ENCODE data around the gene ZNF804B. TPM values are rescaled to one million over a fixed set of nuclear protein-coding genes. Genes with fewer than 3 reads are reported as not detected.

ZNF804B gene
- total and polyA plus RNA-seq, 4 donors: not detected

GRCh38 chr7:89308535-89308934 lies 549.0 kb downstream of the ZNF804B start:
- no peak for TF ChIP-seq EGR1 (IDR thresholded peaks at IDR 0.05; ENCODE audit: low read depth in 2 of 2)
- no peak for TF ChIP-seq HNF4A (conservative IDR thresholded peaks at IDR 0.05)
- no peak for TF ChIP-seq RAD21 (IDR thresholded peaks at IDR 0.05)
- no peak for TF ChIP-seq GABPA (IDR thresholded peaks at IDR 0.05 in 1 of 2, conservative IDR thresholded peaks at IDR 0.05 in 1 of 2)
- TF ChIP-seq MAX (IDR thresholded peaks at IDR 0.05): no peak
- TF ChIP-seq NR2F2 (IDR thresholded peaks at IDR 0.05): no peak
- no peak for TF ChIP-seq YY1 (IDR thresholded peaks at IDR 0.05)
- TF ChIP-seq ZBTB33 (IDR thresholded peaks at IDR 0.05): no peak
- TF ChIP-seq, protein P1, sequence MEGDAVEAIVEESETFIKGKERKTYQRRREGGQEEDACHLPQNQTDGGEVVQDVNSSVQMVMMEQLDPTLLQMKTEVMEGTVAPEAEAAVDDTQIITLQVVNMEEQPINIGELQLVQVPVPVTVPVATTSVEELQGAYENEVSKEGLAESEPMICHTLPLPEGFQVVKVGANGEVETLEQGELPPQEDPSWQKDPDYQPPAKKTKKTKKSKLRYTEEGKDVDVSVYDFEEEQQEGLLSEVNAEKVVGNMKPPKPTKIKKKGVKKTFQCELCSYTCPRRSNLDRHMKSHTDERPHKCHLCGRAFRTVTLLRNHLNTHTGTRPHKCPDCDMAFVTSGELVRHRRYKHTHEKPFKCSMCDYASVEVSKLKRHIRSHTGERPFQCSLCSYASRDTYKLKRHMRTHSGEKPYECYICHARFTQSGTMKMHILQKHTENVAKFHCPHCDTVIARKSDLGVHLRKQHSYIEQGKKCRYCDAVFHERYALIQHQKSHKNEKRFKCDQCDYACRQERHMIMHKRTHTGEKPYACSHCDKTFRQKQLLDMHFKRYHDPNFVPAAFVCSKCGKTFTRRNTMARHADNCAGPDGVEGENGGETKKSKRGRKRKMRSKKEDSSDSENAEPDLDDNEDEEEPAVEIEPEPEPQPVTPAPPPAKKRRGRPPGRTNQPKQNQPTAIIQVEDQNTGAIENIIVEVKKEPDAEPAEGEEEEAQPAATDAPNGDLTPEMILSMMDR (IDR thresholded peaks at IDR 0.05; ENCODE audit: low read depth, low read length, missing input control): no peak
- TF ChIP-seq REST (IDR thresholded peaks at IDR 0.05): no peak
- no peaks in the 10 kb centered on the region for H3K36me3 ChIP-seq (ENCODE audit: control insufficient read depth in 4 of 4, insufficient read depth in 3 of 4, low read depth in 1 of 4, low read length in 3 of 4)
- no peak overlapping the region for H3K9ac ChIP-seq (ENCODE audit: low read depth in 1 of 2, low read length in 2 of 2)
- H3K4me3 ChIP-seq (ENCODE audit: low read depth in 1 of 3, low read length in 3 of 3): no peak overlapping the region
- H3K9me3 ChIP-seq (ENCODE audit: control insufficient read depth in 4 of 4, low read length in 3 of 4): no peaks in the 10 kb centered on the region
- H3K27ac ChIP-seq (ENCODE audit: low read depth in 1 of 2, low read length in 2 of 2): no peak overlapping the region
- DNase-seq (ENCODE audit: low spot score): no peak
- no peaks in the 10 kb centered on the region for H3K4me1 ChIP-seq (ENCODE audit: control insufficient read depth in 4 of 4, insufficient read depth in 4 of 4, low read length in 3 of 4)
- no peaks in the 10 kb centered on the region for H3K27me3 ChIP-seq (ENCODE audit: control insufficient read depth in 4 of 4, insufficient read depth in 4 of 4, low read length in 3 of 4)

- Histone ChIP-seq H3K4me1 (ENCODE audit: control insufficient read depth in 4 of 4, insufficient read depth in 4 of 4, low read length in 3 of 4) (no peaks in the 10 kb centered on the region), H3K27ac (ENCODE audit: low read depth in 1 of 2, low read length in 2 of 2) (no peak overlapping the region), H3K9ac (ENCODE audit: low read depth in 1 of 2, low read length in 2 of 2) (no peak overlapping the region), H3K36me3 (ENCODE audit: control insufficient read depth in 4 of 4, insufficient read depth in 3 of 4, low read depth in 1 of 4, low read length in 3 of 4) (no peaks in the 10 kb centered on the region), H3K9me3 (ENCODE audit: control insufficient read depth in 4 of 4, low read length in 3 of 4) (no peaks in the 10 kb centered on the region), H3K4me3 (ENCODE audit: low read depth in 1 of 3, low read length in 3 of 3) (no peak overlapping the region), H3K27me3 (ENCODE audit: control insufficient read depth in 4 of 4, insufficient read depth in 4 of 4, low read length in 3 of 4) (no peaks in the 10 kb centered on the region)
- no peak for DNase-seq (ENCODE audit: low spot score)
- 88% methylated on average over 4 of the region's 4 CpGs for WGBS
- TF ChIP-seq, protein P1 (IDR thresholded peaks at IDR 0.05; ENCODE audit: low read depth, low read length, missing input control): no peak
- no peak for TF ChIP-seq REST (IDR thresholded peaks at IDR 0.05)
- TF ChIP-seq YY1 (IDR thresholded peaks at IDR 0.05): no peak
- no peak for TF ChIP-seq EGR1 (IDR thresholded peaks at IDR 0.05; ENCODE audit: low read depth in 2 of 2)
- no peak for TF ChIP-seq RAD21 (IDR thresholded peaks at IDR 0.05)
- no peak for TF ChIP-seq SP1 (IDR thresholded peaks at IDR 0.05)
- TF ChIP-seq FOXA1 (IDR thresholded peaks at IDR 0.05): no peak
- no peak for TF ChIP-seq FOXA2 (IDR thresholded peaks at IDR 0.05)
- no peak for TF ChIP-seq ZBTB33 (IDR thresholded peaks at IDR 0.05)
- no peak for TF ChIP-seq MAX (IDR thresholded peaks at IDR 0.05)
- TF ChIP-seq HNF4A (conservative IDR thresholded peaks at IDR 0.05): no peak
- TF ChIP-seq TAF1 (conservative IDR thresholded peaks at IDR 0.05): no peak
- TF ChIP-seq GABPA (IDR thresholded peaks at IDR 0.05 in 1 of 2, conservative IDR thresholded peaks at IDR 0.05 in 1 of 2): no peak
- no peak for TF ChIP-seq NR2F2 (IDR thresholded peaks at IDR 0.05)
These were observed 552.4 kb downstream of the ZNF804B start for GRCh38 chr7:89311886-89312285.

Measured in liver (tissue), 9 donors.